Measurements from ENCODE around the gene GRID1. TPM values are rescaled to one million over a fixed set of nuclear protein-coding genes. Genes with fewer than 3 reads are reported as not detected.
A peak's percentile ranks its signal among the peaks of the same experiment; 100 is the strongest.

GRID1 gene
- total and polyA plus RNA-seq, 10 of the 15 experiments (the other 5 are each of a cell fraction or from before 2014, with no cell fraction given), result 0.04 to 0.62 (median 0.08) TPM; not detected in 5

DNA sequence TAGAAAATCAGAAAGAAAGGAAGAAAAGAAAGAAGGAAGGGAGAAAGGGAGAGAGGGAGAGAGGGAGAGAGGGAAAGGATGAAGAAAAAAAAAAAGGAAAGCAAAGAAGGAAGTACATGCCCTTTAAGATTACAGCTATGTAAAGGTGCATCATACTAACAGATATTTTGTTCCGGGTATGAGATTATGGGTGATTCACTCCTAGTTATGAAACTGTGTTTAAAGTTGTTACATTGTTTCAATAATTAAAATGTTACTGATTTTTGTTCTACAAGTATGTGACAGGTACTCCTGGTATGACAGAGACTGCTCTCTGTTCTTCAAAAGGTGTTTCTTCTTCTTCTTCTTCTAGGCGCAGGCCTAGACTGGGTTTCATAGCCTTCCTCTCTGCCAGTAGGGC lies 808.9 kb downstream of the GRID1 start:
- FAIRE-seq (no peak), ATAC-seq (no peak), DNase-seq (ENCODE audit: low read depth, low spot score) (no peak)
- 27% methylated on average over 2 of the region's 2 CpGs for WGBS (ENCODE audit: insufficient coverage, insufficient replicate concordance, low lambda C conversion rate, missing lambda C conversion rate)
- intact Hi-C loops (cut with micrococcal nuclease; ENCODE audit: unreplicated experiment), result no loop called here
- Histone ChIP-seq H3K36me3 (ENCODE audit: control insufficient read depth in 2 of 2, insufficient read depth in 2 of 2, low read length in 1 of 2) (no peaks in the 10 kb centered on the region), H3K4me2 (ENCODE audit: control insufficient read depth, insufficient read depth) (no peak overlapping the region), H3K4me1 (ENCODE audit: control insufficient read depth, insufficient read depth, low read length) (no peaks in the 10 kb centered on the region), H3K9ac (ENCODE audit: control insufficient read depth, insufficient read depth, low read length) (no peak overlapping the region), H4K20me1 (ENCODE audit: control insufficient read depth, insufficient read depth) (no peaks in the 10 kb centered on the region), H2AFZ (ENCODE audit: control insufficient read depth, low read depth, low read length) (no peak overlapping the region), H3K4me3 (no peak overlapping the region), H3K27ac (ENCODE audit: control insufficient read depth, insufficient read depth) (no peak overlapping the region), H3K9me3 (replicated peaks; ENCODE audit: control insufficient read depth, insufficient read depth, low read length) (no peaks in the 10 kb centered on the region), H3K27me3 (replicated peaks in 1 of 2; ENCODE audit: control insufficient read depth in 2 of 2, insufficient read depth in 2 of 2, low read length in 1 of 2) (no peaks in the 10 kb centered on the region), H3K79me2 (ENCODE audit: control insufficient read depth, insufficient read depth, low read length) (no peaks in the 10 kb centered on the region)
- ChIA-PET CTCF (no interaction called here), SMC1A (ENCODE audit: uncharacterized antibody, unreplicated experiment) (no interaction called here), POLR2A (no interaction called here), RAD21 (ENCODE audit: unreplicated experiment) (no interaction called here)
- TF ChIP-seq PAX5 (IDR thresholded peaks at IDR 0.05; ENCODE audit: borderline replicate concordance, low read depth, low read length) (no peak), NR2C2 (IDR thresholded peaks at IDR 0.05; ENCODE audit: borderline replicate concordance, control insufficient read depth, insufficient read length, low read depth) (no peak)
- no TSS peak for BruUV-seq (replicated peaks)
- in situ Hi-C loops (cut with MboI), result no loop called here

DNA sequence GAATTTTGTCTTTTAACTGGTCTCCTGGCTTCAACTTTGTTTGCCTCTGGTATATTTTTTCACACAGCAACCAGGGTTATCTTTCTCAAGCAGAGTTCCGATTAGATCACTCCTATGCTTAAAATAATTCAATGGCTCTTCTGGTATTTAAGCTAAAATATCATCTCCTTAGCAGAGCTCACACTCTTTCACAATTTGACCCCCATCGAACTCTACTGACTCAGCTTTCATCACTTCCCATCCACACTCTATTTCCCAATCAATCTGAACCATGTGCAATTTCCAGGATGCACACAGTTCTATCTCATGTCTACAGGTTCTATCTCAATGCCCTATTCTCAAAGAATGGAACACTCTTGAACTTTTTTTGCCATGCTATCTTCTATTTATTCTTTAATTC lies 809.5 kb downstream of the GRID1 start:
- Histone ChIP-seq H3K4me1 (ENCODE audit: control insufficient read depth, insufficient read depth, low read length) (no peaks in the 10 kb centered on the region), H3K27ac (ENCODE audit: control insufficient read depth, insufficient read depth) (no peak overlapping the region), H3K79me2 (ENCODE audit: control insufficient read depth, insufficient read depth, low read length) (no peaks in the 10 kb centered on the region), H3K27me3 (replicated peaks in 1 of 2; ENCODE audit: control insufficient read depth in 2 of 2, insufficient read depth in 2 of 2, low read length in 1 of 2) (no peaks in the 10 kb centered on the region), H4K20me1 (ENCODE audit: control insufficient read depth, insufficient read depth) (no peaks in the 10 kb centered on the region), H3K9ac (ENCODE audit: control insufficient read depth, insufficient read depth, low read length) (no peak overlapping the region), H2AFZ (ENCODE audit: control insufficient read depth, low read depth, low read length) (no peak overlapping the region), H3K4me3 (no peak overlapping the region), H3K36me3 (ENCODE audit: control insufficient read depth in 2 of 2, insufficient read depth in 2 of 2, low read length in 1 of 2) (no peaks in the 10 kb centered on the region), H3K9me3 (replicated peaks; ENCODE audit: control insufficient read depth, insufficient read depth, low read length) (no peaks in the 10 kb centered on the region), H3K4me2 (ENCODE audit: control insufficient read depth, insufficient read depth) (no peak overlapping the region)
- intact Hi-C loops (cut with micrococcal nuclease; ENCODE audit: unreplicated experiment) (no loop called here), in situ Hi-C loops (cut with MboI) (no loop called here)
- WGBS (ENCODE audit: insufficient coverage, insufficient replicate concordance, low lambda C conversion rate, missing lambda C conversion rate), result 3% methylated on average over 2 of the region's 2 CpGs
- ChIA-PET RAD21 (ENCODE audit: unreplicated experiment) (no interaction called here), SMC1A (ENCODE audit: uncharacterized antibody, unreplicated experiment) (interaction anchor here (2.2 kb wide), 1 partner anchor 14 kb away, joined by 6 read pairs; no protein-coding TSS in a partner anchor), CTCF (no interaction called here), POLR2A (no interaction called here)
- no peak for FAIRE-seq
- ATAC-seq, result no peak
- TF ChIP-seq POLR2AphosphoS5 (IDR thresholded peaks at IDR 0.05; ENCODE audit: low read length) (no peak), CREB1 (IDR thresholded peaks at IDR 0.05; ENCODE audit: low read depth) (no peak)
- TF ChIP-seq, protein P1, sequence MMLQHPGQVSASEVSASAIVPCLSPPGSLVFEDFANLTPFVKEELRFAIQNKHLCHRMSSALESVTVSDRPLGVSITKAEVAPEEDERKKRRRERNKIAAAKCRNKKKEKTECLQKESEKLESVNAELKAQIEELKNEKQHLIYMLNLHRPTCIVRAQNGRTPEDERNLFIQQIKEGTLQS (IDR thresholded peaks at IDR 0.05; ENCODE audit: borderline replicate concordance, extremely low read depth, low read depth, low read length), result no peak
- BruUV-seq (replicated peaks), result no TSS peak
- no peak for DNase-seq (ENCODE audit: low read depth, low spot score)

MicroRNAs encoded within 50 kb of the gene (microRNA counts, 767-probe panel; counts per million panel counts)
- microRNA hsa-miR-346, result 1,125 counts per million, percentile 35 among the panel's probes with 10 or more counts

Small RNAs within 50 kb of the gene (microRNA-seq; reads per million reads assigned to microRNA genes)
- gene MIR346, result 2.8 reads per million, percentile 13 among the genes with 10 or more reads in this experiment

Small RNAs within 50 kb of the gene (small RNA-seq; reads per million reads assigned to genes)
- gene MIR346 (not detected), gene RF02271 (not detected), gene RN7SKP238 (not detected), gene RNA5SP322 (0.12 reads per million)

Other genes starting within 250 kb of the GRID1 start
- gene WAPL, start 155.0 kb upstream of the GRID1 start, total RNA-seq (2014; rRNA removed), result 31.6 and 42.6 TPM in 2 replicates
- gene WAPL, start 155.0 kb upstream of the GRID1 start, total RNA-seq (2014; rRNA removed; fragmentation: Illumina TruSeq; extraction: Trizol), result 43.4 and 45.8 TPM in 2 replicates
- gene WAPL, start 155.0 kb upstream of the GRID1 start, total RNA-seq (2021), result 31.2 and 31.3 TPM in 2 replicates
- gene WAPL, start 155.0 kb upstream of the GRID1 start, polyA plus RNA-seq (2011; rRNA removed), result 25.2 and 30.3 TPM in 2 replicates
- 30.1 and 40.2 TPM in 2 replicates for gene WAPL, start 155.0 kb upstream of the GRID1 start, polyA plus RNA-seq (2014; fragmentation: Illumina TruSeq; extraction: Trizol)
- gene WAPL, start 155.0 kb upstream of the GRID1 start, polyA plus RNA-seq (2014; fragmentation: Nextera tagmentation; extraction: Ambion mirVana), result 10 to 100 TPM; 15.7 to 18.5 TPM
- gene WAPL, start 155.0 kb upstream of the GRID1 start, polyA plus RNA-seq (2014; rRNA removed), result 18.4 and 20.3 TPM in 2 replicates
- 10 to 100 TPM; 27.8 to 31.0 TPM for gene WAPL, start 155.0 kb upstream of the GRID1 start, polyA plus RNA-seq (2016; fragmentation: Nextera tagmentation; extraction: Ambion mirVana)